ENCODE measurements around the gene FAM221B.

Gene FAM221B

DNA sequence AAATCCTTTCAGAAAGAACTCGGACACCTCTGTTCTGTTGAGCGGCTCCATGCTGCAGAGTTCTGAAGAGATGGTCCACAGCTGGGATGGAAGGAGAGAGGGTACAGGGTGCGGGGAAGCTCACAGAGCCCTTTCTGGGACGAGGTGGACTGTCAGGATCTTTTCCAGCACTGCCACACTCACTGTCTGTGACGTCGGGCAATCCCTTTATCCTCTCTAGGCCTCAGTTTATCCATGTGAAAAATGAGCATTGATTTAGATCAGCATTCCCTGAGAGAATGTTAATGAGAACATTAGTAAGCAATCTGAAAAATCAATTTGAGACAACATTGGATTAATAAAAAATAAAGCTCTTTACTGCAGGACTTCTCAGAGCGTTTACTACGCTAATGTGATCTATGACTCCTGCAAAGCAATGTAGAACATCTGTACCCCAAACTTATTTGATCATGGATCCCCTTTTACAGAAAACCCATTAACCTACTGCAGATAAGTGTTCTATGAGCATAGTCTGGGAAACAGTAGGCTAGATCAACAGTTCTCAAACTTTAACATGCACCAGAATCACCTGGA, 41.9 kb upstream of the FAM221B start, which contains the start of gene OR13J1:
Gene OR13J1 (minus strand): TSS at position 51 of the 573 bp plus-strand sequence. CDS start 0 bp downstream, at position 51.
- H3K79me2 ChIP-seq (ENCODE audit: insufficient read depth, low read length) = no peaks in the 10 kb centered on the region
- no peak within 1 kb of the TSS for H3K4me2 ChIP-seq (ENCODE audit: insufficient read depth, low read length)
- no peaks in the 10 kb centered on the region for H3K9me3 ChIP-seq (ENCODE audit: insufficient read depth, low read length, severe bottlenecking)
- no peak within 1 kb of the TSS for H3K27ac ChIP-seq (ENCODE audit: low read length)
- no peak within 1 kb of the TSS for H2AFZ ChIP-seq (ENCODE audit: low read depth, low read length)
- ATAC-seq (ENCODE audit: insufficient read depth, low read depth) (no peak), DNase-seq (no peak)
- no peaks in the 10 kb centered on the region for H3K4me1 ChIP-seq (ENCODE audit: insufficient read depth, low read length)
- no peak within 1 kb of the TSS for H3K9ac ChIP-seq (ENCODE audit: low read depth, low read length)
- TF ChIP-seq, protein P1, sequence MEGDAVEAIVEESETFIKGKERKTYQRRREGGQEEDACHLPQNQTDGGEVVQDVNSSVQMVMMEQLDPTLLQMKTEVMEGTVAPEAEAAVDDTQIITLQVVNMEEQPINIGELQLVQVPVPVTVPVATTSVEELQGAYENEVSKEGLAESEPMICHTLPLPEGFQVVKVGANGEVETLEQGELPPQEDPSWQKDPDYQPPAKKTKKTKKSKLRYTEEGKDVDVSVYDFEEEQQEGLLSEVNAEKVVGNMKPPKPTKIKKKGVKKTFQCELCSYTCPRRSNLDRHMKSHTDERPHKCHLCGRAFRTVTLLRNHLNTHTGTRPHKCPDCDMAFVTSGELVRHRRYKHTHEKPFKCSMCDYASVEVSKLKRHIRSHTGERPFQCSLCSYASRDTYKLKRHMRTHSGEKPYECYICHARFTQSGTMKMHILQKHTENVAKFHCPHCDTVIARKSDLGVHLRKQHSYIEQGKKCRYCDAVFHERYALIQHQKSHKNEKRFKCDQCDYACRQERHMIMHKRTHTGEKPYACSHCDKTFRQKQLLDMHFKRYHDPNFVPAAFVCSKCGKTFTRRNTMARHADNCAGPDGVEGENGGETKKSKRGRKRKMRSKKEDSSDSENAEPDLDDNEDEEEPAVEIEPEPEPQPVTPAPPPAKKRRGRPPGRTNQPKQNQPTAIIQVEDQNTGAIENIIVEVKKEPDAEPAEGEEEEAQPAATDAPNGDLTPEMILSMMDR (IDR thresholded peaks at IDR 0.05; ENCODE audit: borderline replicate concordance, extremely low read depth, low read length, poor library complexity, severe bottlenecking) = no peak
- TF ChIP-seq EZH2 (IDR thresholded peaks at IDR 0.05; ENCODE audit: borderline replicate concordance, low read depth, low read length, severe bottlenecking) = no peak
- no peak within 1 kb of the TSS for H3K4me3 ChIP-seq (ENCODE audit: low read depth in 1 of 2, low read length in 2 of 2)
- no peaks in the 10 kb centered on the region for H3K36me3 ChIP-seq (ENCODE audit: insufficient read depth, low read length)
- no peaks in the 10 kb centered on the region for H3K27me3 ChIP-seq (ENCODE audit: insufficient read depth, low read length, poor library complexity)
- H4K20me1 ChIP-seq (ENCODE audit: insufficient read depth, low read length) = no peaks in the 10 kb centered on the region

DNA sequence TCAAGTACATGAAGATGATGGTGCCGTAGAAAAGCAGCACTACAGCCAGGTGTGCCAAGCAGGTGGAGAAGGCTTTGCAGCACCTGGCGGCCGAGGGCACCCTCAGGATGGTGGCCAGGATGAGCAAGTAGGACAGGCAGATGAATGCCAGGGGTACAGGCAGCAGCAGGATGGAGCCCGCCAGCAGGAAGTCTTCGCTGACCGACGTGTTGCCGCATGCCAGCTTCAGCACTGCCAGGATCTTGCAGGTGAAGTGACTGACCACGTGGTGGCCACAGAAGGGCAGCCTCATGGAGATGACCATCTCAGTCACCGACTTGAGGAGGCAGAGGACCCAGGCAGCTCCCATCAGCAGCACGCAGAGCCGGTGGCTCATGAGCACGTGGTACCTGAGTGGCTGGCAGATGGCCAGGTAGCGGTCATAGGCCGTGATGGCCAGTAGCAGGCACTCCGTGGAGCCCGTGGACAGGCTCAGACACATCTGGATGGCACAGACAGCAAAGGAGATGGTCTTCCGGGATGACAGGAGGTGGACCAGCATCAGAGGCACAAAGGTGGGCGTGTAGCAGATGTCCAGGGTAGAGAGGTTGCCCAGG, 41.2 kb upstream of the FAM221B start:
- H2AFZ ChIP-seq (ENCODE audit: low read depth, low read length) = no peak overlapping the region
- no peaks in the 10 kb centered on the region for H4K20me1 ChIP-seq (ENCODE audit: insufficient read depth, low read length)
- H3K36me3 ChIP-seq (ENCODE audit: insufficient read depth, low read length) = no peaks in the 10 kb centered on the region
- no peak overlapping the region for H3K9ac ChIP-seq (ENCODE audit: low read depth, low read length)
- no peak for TF ChIP-seq EZH2 (IDR thresholded peaks at IDR 0.05; ENCODE audit: borderline replicate concordance, low read depth, low read length, severe bottlenecking)
- TF ChIP-seq, protein P1 (IDR thresholded peaks at IDR 0.05; ENCODE audit: borderline replicate concordance, extremely low read depth, low read length, poor library complexity, severe bottlenecking) = no peak
- H3K4me2 ChIP-seq (ENCODE audit: insufficient read depth, low read length) = no peak overlapping the region
- H3K4me3 ChIP-seq (ENCODE audit: low read depth in 1 of 2, low read length in 2 of 2) = no peak overlapping the region
- H3K27ac ChIP-seq (ENCODE audit: low read length) = no peak overlapping the region
- no peaks in the 10 kb centered on the region for H3K79me2 ChIP-seq (ENCODE audit: insufficient read depth, low read length)
- H3K4me1 ChIP-seq (ENCODE audit: insufficient read depth, low read length) = no peaks in the 10 kb centered on the region
- no peaks in the 10 kb centered on the region for H3K27me3 ChIP-seq (ENCODE audit: insufficient read depth, low read length, poor library complexity)
- ATAC-seq (ENCODE audit: insufficient read depth, low read depth) (no peak), DNase-seq (no peak)
- no peaks in the 10 kb centered on the region for H3K9me3 ChIP-seq (ENCODE audit: insufficient read depth, low read length, severe bottlenecking)

DNA sequence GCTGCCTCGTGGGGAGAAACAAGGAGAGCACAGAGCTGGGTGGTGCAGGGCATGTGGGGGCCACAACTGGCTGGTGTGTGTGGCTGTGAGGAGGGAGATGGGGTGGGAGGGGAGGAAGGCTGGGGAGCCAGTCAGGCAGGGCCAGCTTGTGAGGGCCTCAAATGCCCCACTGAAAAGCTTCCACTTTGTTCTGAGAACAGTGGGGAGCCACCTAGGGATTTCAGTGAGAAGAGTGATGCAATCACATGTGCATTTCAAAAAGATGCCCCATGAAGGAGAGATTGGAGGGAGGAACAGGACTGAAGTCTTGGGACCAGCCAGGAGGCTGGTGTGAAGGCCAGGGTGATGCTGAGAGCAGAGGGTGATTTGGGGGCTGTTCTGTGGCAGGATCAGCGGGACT, 40.4 kb upstream of the FAM221B start:
- Histone ChIP-seq H3K4me3 (ENCODE audit: low read depth in 1 of 2, low read length in 2 of 2) (no peak overlapping the region), H3K27ac (ENCODE audit: low read length) (no peak overlapping the region), H3K9me3 (ENCODE audit: insufficient read depth, low read length, severe bottlenecking) (no peaks in the 10 kb centered on the region), H2AFZ (ENCODE audit: low read depth, low read length) (no peak overlapping the region), H3K27me3 (ENCODE audit: insufficient read depth, low read length, poor library complexity) (no peaks in the 10 kb centered on the region), H3K36me3 (ENCODE audit: insufficient read depth, low read length) (no peaks in the 10 kb centered on the region), H3K4me1 (ENCODE audit: insufficient read depth, low read length) (no peaks in the 10 kb centered on the region), H3K9ac (ENCODE audit: low read depth, low read length) (no peak overlapping the region), H3K4me2 (ENCODE audit: insufficient read depth, low read length) (no peak overlapping the region), H3K79me2 (ENCODE audit: insufficient read depth, low read length) (no peaks in the 10 kb centered on the region), H4K20me1 (ENCODE audit: insufficient read depth, low read length) (no peaks in the 10 kb centered on the region)
- DNase-seq (no peak), ATAC-seq (ENCODE audit: insufficient read depth, low read depth) (no peak)
- TF ChIP-seq, protein P1 (IDR thresholded peaks at IDR 0.05; ENCODE audit: borderline replicate concordance, extremely low read depth, low read length, poor library complexity, severe bottlenecking) = no peak
- TF ChIP-seq EZH2 (IDR thresholded peaks at IDR 0.05; ENCODE audit: borderline replicate concordance, low read depth, low read length, severe bottlenecking) = no peak
